AG04449 (cell line): ENCODE results near the gene JADE2.

Experiments
- CTCF ChIA-PET: fragments of 350-600 bp; formaldehyde crosslinking; extraction: SDS; loops from one replicate; lab custom pipeline; 2021; ENCODE audit warnings: antibody characterized with exemption; lab: Yijun Ruan, JAX
- POLR2A ChIA-PET: fragments of 400-600, 350-600 bp; formaldehyde crosslinking; extraction: SDS; loops from one replicate; lab custom pipeline; 2020; ENCODE audit warnings: antibody characterized with exemption, inconsistent platforms; lab: Yijun Ruan, JAX
- DNase-seq: peaks from one replicate; pipeline ENCODE4 v3.0.0-alpha.2; 2010; ENCODE audit warnings: low read depth, low spot score
- H3K4me3 ChIP-seq: 2 replicates; pipeline ENCODE4 v1.5.1; 2011; ENCODE audit warnings: low read depth, mild to moderate bottlenecking, control low read depth, low read length
- CTCF ChIP-seq: IDR thresholded peaks from one replicate; pipeline ENCODE4 v1.5.1; 2011; ENCODE audit warnings: mild to moderate bottlenecking, moderate library complexity, low read length, control low read depth, inconsistent platforms; ENCODE audit not compliant: insufficient read depth; ENCODE audit errors: missing control alignments

JADE2 gene

DNA sequence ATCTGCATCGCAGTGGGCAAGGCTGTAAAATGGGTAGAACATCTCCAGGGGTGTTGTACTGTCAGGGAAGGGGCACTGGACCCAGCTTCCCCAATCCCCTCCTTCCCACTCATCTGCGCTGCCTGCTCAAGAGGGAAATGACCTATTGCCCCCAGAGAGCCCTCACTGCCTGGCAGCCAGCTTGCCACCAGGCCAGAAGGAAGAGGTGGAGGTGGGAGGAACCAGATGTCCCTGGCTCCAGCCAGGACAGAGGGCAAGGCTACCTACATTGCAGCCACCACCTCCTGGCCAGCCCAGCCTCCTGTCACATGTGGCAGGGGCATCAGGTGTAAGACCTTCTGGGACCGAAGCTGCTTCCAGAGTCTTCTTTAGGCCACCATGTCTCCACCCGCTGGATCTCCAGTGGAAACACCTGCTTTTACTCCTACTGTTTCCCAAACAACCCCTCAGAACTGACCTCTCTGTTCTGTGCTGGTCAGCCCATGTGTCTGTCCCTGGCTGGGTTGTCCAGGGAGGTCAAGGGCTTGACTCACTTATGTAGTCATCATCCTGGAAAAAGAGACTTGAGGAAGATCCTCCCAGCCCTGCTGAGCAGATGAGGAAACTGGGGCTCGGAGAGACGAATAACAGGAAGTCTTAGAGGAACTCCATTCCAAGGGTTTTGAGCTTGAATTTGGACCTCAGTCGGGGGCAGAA lies 42.3 kb downstream of the JADE2 start:
- no peak for DNase-seq
- no peak for TF ChIP-seq CTCF
- CTCF ChIA-PET = interaction anchor here (0.6 to 3.1 kb wide), 5 partner anchors 10 to 264 kb away, joined by 3 to 16 read pairs (median 4); no protein-coding TSS in a partner anchor
- no peak overlapping the region for H3K4me3 ChIP-seq
- POLR2A ChIA-PET = no interaction called here

GRCh38 chr5:134568337-134568700 lies 42.8 kb downstream of the JADE2 start:
- no peak overlapping the region for H3K4me3 ChIP-seq
- TF ChIP-seq CTCF = no peak
- POLR2A ChIA-PET = no interaction called here
- CTCF ChIA-PET = interaction anchor here (0.6 to 3.1 kb wide), 4 partner anchors 9 to 16 kb away, joined by 3 to 16 read pairs (median 4); no protein-coding TSS in a partner anchor
- DNase-seq = no peak

DNA sequence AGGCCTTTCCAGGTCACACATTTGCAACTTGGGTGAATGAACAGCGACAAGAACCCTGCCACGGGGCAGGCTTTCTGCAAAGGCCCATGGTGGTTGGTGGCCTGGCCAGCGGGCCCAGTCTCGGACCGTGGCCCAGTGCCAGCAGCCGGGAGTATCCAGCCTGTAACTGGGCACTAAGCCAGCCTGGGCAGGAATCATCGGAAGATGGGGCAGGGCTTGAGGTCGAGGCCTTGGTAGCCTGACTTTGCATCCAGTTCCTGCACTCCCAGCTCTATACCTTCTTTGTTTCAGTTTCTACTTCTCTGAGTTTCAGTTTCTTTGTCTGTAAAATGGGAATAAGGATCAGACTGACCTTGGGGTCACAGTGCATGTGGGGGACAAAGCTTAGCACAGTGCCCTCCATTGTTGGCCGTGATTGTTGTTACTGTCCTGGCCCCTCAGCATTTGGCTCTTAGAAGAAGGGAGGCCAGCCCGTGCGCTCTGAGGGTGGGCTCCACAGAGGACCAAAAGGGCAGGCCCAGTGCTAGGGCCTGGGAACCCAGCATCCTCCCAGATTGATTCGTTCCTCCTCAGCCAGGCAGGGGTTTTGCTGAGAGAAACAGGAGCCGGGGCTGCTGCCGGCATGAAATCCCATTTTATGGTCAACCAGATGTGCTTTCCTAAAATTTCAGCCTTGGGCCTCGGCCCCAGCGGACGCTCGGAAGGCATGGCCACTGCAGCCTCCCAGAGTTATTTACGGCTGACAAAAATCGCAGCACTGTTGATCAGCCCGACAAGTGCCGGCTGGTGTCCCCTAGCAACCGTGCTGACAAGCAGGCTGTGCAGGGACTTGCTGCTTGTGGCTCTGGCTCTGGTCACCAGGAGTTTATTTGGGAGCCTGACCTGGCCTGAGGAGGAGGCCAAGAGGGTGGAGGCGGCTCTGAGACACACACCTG lies 43.6 kb downstream of the JADE2 start:
- no peak for TF ChIP-seq CTCF
- no peak for DNase-seq
- no peak overlapping the region for H3K4me3 ChIP-seq
- POLR2A ChIA-PET = no interaction called here
- CTCF ChIA-PET = interaction anchor here (0.6 to 3.1 kb wide), 3 partner anchors 9 to 15 kb away, joined by 3 to 16 read pairs (median 4); no protein-coding TSS in a partner anchor

DNA sequence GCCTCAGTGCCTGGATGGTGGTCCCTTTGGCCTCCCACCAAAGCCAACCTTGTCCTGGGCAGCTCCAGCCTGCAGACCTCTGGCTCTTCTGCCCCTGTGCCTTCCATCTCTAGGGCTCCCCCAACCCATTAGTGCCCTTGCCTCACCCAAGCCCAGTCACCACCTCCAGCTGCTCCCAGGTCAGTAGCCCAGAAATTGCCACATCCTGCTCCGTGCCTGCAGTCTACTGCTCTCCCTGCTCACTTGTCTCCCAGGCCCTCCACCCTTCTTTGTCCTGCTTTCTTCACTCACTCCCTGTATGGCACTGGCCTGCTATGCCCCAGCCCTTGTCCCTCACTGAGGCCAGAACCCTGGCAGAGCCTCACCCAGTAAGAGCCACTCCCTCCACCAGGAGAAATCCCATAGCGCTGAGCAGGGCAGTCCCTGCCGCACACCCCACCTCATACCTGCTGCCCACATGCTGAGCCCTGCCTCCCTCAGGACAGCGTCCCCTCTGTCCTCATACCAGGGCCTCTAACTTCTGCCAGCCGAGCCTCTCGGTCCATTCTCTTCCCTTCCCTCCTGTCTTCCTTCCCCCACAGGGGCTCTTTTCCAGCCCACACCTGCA lies 44.4 kb downstream of the JADE2 start:
- ChIA-PET CTCF (interaction anchor here (3.1 kb wide), 1 partner anchor 8 kb away, joined by 16 read pairs; no protein-coding TSS in a partner anchor), POLR2A (no interaction called here)
- DNase-seq = no peak
- TF ChIP-seq CTCF = no peak
- H3K4me3 ChIP-seq = no peak overlapping the region

DNA sequence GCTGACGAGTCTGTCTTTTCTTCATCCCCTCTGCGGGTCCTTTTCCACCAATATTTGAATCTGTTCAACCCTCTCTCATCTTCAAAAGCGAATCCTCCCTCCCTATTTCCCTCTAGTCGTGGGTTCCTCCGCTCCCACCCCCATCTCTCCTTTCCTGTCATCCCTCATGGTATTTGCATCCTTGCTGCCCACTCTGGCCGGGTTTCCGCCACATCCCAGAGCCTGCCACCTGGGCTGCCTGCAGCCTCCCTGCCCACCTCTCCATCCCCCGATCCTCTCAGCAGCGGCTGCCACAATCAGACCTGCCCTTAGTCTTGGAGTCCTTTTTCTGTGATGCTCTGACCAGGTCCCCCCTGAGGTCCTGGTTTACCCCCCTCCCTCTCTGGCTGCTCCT lies 44.9 kb downstream of the JADE2 start:
- ChIA-PET POLR2A (interaction anchor here (0.7 kb wide), 1 partner anchor 37 kb away, joined by 3 read pairs; no protein-coding TSS in a partner anchor), CTCF (interaction anchor here (2.5 kb wide), 1 partner anchor 8 kb away, joined by 7 read pairs; no protein-coding TSS in a partner anchor)
- DNase-seq = no peak
- TF ChIP-seq CTCF = no peak
- H3K4me3 ChIP-seq = no peak overlapping the region
